HEK293 (cell line): ENCODE measurements around the gene MPHOSPH6.

Experiments
- CTCF ChIP-seq: fragments of 450-650 bp; formaldehyde crosslinking; IDR thresholded peaks from 2 replicates; pipeline ENCODE4 v1.5.1; 2016; ENCODE audit warnings: missing biosample characterization, missing genetic modification characterization
- KLF9 ChIP-seq: fragments of 450-650 bp; formaldehyde crosslinking; IDR thresholded peaks from 2 replicates; pipeline ENCODE4 v1.5.1; 2016; ENCODE audit warnings: missing biosample characterization, missing genetic modification characterization, low read depth
- PBX3 ChIP-seq: sonication (generic); formaldehyde crosslinking; IDR thresholded peaks from 2 replicates; pipeline ENCODE4 v1.8.1; 2022; ENCODE audit warnings: mild to moderate bottlenecking, moderate library complexity, missing genetic modification reagents
- ZBTB1 ChIP-seq: fragments of 450-650 bp; formaldehyde crosslinking; IDR thresholded peaks from 2 replicates; pipeline ENCODE4 v1.5.1; 2016; ENCODE audit warnings: missing biosample characterization, missing genetic modification characterization
- ZNF175 ChIP-seq: fragments of 450-650 bp; formaldehyde crosslinking; IDR thresholded peaks from 2 replicates; pipeline ENCODE4 v1.5.1; 2016; ENCODE audit warnings: missing biosample characterization, missing genetic modification characterization
- ZNF488 ChIP-seq: fragments of 450-650 bp; formaldehyde crosslinking; IDR thresholded peaks from 2 replicates; pipeline ENCODE4 v1.5.1; 2016; ENCODE audit warnings: missing biosample characterization, missing genetic modification characterization
- ZNF560 ChIP-seq: fragments of 450-650 bp; formaldehyde crosslinking; IDR thresholded peaks from 2 replicates; pipeline ENCODE4 v1.5.1; 2017; ENCODE audit warnings: missing biosample characterization, missing genetic modification characterization, borderline replicate concordance

DNA sequence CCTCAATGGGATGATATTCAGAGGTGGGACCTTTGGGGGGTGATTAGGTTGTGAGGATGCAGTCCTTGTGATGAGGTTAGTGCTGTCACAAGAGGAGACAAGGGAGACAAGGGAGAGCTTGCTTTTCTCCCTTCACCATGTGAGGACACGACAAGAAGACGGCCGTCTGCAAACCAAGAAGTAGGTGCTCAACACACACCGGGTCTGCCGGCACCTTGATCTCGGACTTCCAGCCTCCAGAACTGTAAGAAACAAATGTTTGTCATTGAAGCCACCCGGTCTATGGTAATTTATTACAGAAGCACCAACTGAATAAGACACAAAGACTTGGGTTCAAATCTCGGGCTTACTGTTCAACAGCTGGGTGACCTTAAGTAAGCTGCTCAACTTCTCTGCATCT, 64.9 kb downstream of the MPHOSPH6 start:
- TF ChIP-seq ZNF560 (tag by site-specific recombination) (no peak), CTCF (tag by site-specific recombination) (no peak), ZNF175 (tag by site-specific recombination) (no peak), ZBTB1 (tag by site-specific recombination) (no peak), PBX3 (no peak), KLF9 (tag by site-specific recombination) (no peak), ZNF488 (tag by site-specific recombination) (no peak)
